K562 (cell line): ENCODE measurements around the gene SPACA5B.
"Not testable (repeated sequence)": the region's sequence is repeated elsewhere in the genome, so short reads cannot be mapped to it uniquely, and the experiment has no call there.

ENCODE experiments used
- BRF2 ChIP-seq: IDR thresholded peaks from 3 replicates; pipeline ENCODE4 v1.6.1; 2011; ENCODE audit warnings: borderline replicate concordance, mild to moderate bottlenecking; ENCODE audit not compliant: insufficient read length, insufficient read depth
- CHD2 ChIP-seq: IDR thresholded peaks from 2 replicates; pipeline ENCODE4 v1.6.1; 2011; ENCODE audit warnings: low read depth, low read length
- CTCF ChIP-seq, 3 experiments: IDR thresholded peaks in 2 of 3; conservative IDR thresholded peaks in 1 of 3; 2 replicates each; pipeline ENCODE4 v1.5.1; 2011 to 2012; ENCODE audit warnings: low read length in 3 of 3, mild to moderate bottlenecking in 3 of 3, control low read depth in 2 of 3, improper control_type of control experiment in 1 of 3, inconsistent platforms in 1 of 3, low read depth in 1 of 3, mixed read lengths in 1 of 3, moderate library complexity in 1 of 3; ENCODE audit not compliant: insufficient read depth in 2 of 3
- E2F8 ChIP-seq: fragments of 450-650 bp; IDR thresholded peaks from 2 replicates; pipeline ENCODE4 v1.7.1; 2018; ENCODE audit warnings: mild to moderate bottlenecking, low read depth; ENCODE audit not compliant: partially characterized antibody
- HCFC1 ChIP-seq: IDR thresholded peaks from 2 replicates; pipeline ENCODE4 v1.6.1; 2012; ENCODE audit warnings: low read depth, low read length, improper control_type of control experiment
- NCOA1 ChIP-seq: fragments of 450-650 bp; IDR thresholded peaks from 2 replicates; pipeline ENCODE4 v1.6.1; 2016; ENCODE audit warnings: low read depth
- NFE2 ChIP-seq: IDR thresholded peaks from 2 replicates; pipeline ENCODE4 v1.6.1; 2014; ENCODE audit warnings: antibody characterized with exemption, low read depth
- U2AF2 ChIP-seq: fragments of 200-400 bp; formaldehyde crosslinking; optimal IDR thresholded peaks from 2 replicates; pipeline ENCODE3; 2017; ENCODE audit warnings: low read depth, mild to moderate bottlenecking, low read length
- ZNF232 ChIP-seq: sonication (generic); formaldehyde crosslinking; IDR thresholded peaks from 2 replicates; pipeline ENCODE4 v1.8.0; 2022; ENCODE audit warnings: mild to moderate bottlenecking, missing genetic modification reagents
- TF ChIP-seq, protein P1 (sequence below): sonication (generic); formaldehyde crosslinking; IDR thresholded peaks from 2 replicates; pipeline ENCODE4 v1.8.0; 2023; ENCODE audit warnings: missing genetic modification reagents, mild to moderate bottlenecking, borderline replicate concordance
- TF ChIP-seq, protein P2 (sequence below): fragments of 450-650 bp; IDR thresholded peaks from 2 replicates; pipeline ENCODE4 v1.6.1; 2016; ENCODE audit warnings: borderline replicate concordance

DNA sequence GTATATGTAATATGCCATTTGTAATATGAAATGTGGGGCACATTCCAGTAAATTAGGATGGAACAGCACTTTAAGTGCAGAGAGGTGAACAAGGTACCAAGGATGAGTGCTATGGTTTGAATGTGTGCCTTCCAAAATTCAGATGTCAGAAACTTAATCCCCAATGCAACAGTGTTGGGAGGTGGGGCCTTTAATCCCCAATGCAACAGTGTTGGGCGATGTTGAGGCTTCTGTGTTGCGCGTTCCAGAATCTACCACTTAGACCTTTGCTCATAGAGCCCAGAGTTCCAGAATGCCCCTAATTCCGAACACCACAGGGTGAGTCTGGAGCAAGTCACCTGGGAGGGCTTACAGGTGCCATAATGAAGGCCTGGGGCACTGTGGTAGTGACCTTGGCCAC is at the start of gene SPACA5B:
- TF ChIP-seq BRF2; HCFC1; CTCF (IDR thresholded peaks at IDR 0.05 in 2 of 3, conservative IDR thresholded peaks at IDR 0.05 in 1 of 3; ENCODE audit: insufficient read depth in 2 of 3, low read depth in 1 of 3, low read length in 3 of 3); CHD2; E2F8; U2AF2; NFE2; NCOA1; ZNF232 (CRISPR knock-in tag): not testable (repeated sequence)
- TF ChIP-seq, protein P1, sequence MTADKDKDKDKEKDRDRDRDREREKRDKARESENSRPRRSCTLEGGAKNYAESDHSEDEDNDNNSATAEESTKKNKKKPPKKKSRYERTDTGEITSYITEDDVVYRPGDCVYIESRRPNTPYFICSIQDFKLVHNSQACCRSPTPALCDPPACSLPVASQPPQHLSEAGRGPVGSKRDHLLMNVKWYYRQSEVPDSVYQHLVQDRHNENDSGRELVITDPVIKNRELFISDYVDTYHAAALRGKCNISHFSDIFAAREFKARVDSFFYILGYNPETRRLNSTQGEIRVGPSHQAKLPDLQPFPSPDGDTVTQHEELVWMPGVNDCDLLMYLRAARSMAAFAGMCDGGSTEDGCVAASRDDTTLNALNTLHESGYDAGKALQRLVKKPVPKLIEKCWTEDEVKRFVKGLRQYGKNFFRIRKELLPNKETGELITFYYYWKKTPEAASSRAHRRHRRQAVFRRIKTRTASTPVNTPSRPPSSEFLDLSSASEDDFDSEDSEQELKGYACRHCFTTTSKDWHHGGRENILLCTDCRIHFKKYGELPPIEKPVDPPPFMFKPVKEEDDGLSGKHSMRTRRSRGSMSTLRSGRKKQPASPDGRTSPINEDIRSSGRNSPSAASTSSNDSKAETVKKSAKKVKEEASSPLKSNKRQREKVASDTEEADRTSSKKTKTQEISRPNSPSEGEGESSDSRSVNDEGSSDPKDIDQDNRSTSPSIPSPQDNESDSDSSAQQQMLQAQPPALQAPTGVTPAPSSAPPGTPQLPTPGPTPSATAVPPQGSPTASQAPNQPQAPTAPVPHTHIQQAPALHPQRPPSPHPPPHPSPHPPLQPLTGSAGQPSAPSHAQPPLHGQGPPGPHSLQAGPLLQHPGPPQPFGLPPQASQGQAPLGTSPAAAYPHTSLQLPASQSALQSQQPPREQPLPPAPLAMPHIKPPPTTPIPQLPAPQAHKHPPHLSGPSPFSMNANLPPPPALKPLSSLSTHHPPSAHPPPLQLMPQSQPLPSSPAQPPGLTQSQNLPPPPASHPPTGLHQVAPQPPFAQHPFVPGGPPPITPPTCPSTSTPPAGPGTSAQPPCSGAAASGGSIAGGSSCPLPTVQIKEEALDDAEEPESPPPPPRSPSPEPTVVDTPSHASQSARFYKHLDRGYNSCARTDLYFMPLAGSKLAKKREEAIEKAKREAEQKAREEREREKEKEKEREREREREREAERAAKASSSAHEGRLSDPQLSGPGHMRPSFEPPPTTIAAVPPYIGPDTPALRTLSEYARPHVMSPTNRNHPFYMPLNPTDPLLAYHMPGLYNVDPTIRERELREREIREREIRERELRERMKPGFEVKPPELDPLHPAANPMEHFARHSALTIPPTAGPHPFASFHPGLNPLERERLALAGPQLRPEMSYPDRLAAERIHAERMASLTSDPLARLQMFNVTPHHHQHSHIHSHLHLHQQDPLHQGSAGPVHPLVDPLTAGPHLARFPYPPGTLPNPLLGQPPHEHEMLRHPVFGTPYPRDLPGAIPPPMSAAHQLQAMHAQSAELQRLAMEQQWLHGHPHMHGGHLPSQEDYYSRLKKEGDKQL (CRISPR knock-in tag): not testable (repeated sequence)
- TF ChIP-seq, protein P2, sequence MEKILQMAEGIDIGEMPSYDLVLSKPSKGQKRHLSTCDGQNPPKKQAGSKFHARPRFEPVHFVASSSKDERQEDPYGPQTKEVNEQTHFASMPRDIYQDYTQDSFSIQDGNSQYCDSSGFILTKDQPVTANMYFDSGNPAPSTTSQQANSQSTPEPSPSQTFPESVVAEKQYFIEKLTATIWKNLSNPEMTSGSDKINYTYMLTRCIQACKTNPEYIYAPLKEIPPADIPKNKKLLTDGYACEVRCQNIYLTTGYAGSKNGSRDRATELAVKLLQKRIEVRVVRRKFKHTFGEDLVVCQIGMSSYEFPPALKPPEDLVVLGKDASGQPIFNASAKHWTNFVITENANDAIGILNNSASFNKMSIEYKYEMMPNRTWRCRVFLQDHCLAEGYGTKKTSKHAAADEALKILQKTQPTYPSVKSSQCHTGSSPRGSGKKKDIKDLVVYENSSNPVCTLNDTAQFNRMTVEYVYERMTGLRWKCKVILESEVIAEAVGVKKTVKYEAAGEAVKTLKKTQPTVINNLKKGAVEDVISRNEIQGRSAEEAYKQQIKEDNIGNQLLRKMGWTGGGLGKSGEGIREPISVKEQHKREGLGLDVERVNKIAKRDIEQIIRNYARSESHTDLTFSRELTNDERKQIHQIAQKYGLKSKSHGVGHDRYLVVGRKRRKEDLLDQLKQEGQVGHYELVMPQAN: not testable (repeated sequence)
